Trophoblast cell (in vitro differentiated cells and primary cell): Measurements from ENCODE around the gene TRMO.

Experiments
- DNase-seq, 2 donors: peaks; one replicate each; pipeline ENCODE4 v3.0.0-alpha.2; 2016
- H2AFZ ChIP-seq: 2 replicates; pipeline ENCODE4 v1.6.1; 2013; ENCODE audit warnings: low read length, moderate library complexity, mild to moderate bottlenecking; ENCODE audit not compliant: insufficient read depth, poor library complexity
- H2AK5ac ChIP-seq: 2 replicates; pipeline ENCODE4 v1.6.1; 2013; ENCODE audit warnings: mild to moderate bottlenecking, low read length
- H2BK120ac ChIP-seq: 2 replicates; pipeline ENCODE4 v1.6.1; 2013; ENCODE audit warnings: low read length, mild to moderate bottlenecking, moderate library complexity; ENCODE audit not compliant: insufficient read depth, poor library complexity
- H2BK12ac ChIP-seq: 2 replicates; pipeline ENCODE4 v1.6.1; 2013; ENCODE audit warnings: mild to moderate bottlenecking, low read length, moderate library complexity
- H2BK5ac ChIP-seq: 2 replicates; pipeline ENCODE4 v1.6.1; 2013; ENCODE audit warnings: low read length, low read depth, moderate library complexity, mild to moderate bottlenecking; ENCODE audit not compliant: poor library complexity
- H3K14ac ChIP-seq: 2 replicates; pipeline ENCODE4 v1.6.1; 2013; ENCODE audit warnings: mild to moderate bottlenecking, low read length
- H3K18ac ChIP-seq: 2 replicates; pipeline ENCODE4 v1.6.1; 2013; ENCODE audit warnings: mild to moderate bottlenecking, low read length
- H3K23ac ChIP-seq: 2 replicates; pipeline ENCODE4 v1.6.1; 2013; ENCODE audit warnings: low read length
- H3K27ac ChIP-seq: 2 replicates; pipeline ENCODE4 v1.5.1; 2013; ENCODE audit warnings: low read depth, mild to moderate bottlenecking, inconsistent platforms, low read length, moderate library complexity
- H3K27me3 ChIP-seq: 2 replicates; pipeline ENCODE4 v1.6.1; 2013; ENCODE audit warnings: inconsistent platforms, mild to moderate bottlenecking, low read length, moderate library complexity; ENCODE audit not compliant: insufficient read depth
- H3K36me3 ChIP-seq, 2 experiments: 1 replicate in 1 of 2; 2 replicates in 1 of 2; pipeline ENCODE4 v1.6.1; 2013; ENCODE audit warnings: low read length in 2 of 2, mild to moderate bottlenecking in 2 of 2, moderate library complexity in 1 of 2; ENCODE audit not compliant: insufficient read depth in 2 of 2, control insufficient read depth in 1 of 2
- H3K4ac ChIP-seq: 2 replicates; pipeline ENCODE4 v1.6.1; 2013; ENCODE audit warnings: low read depth, mild to moderate bottlenecking, low read length, moderate library complexity
- H3K4me1 ChIP-seq, 2 experiments: 1 replicate in 1 of 2; 2 replicates in 1 of 2; pipeline ENCODE4 v1.6.1; 2013; ENCODE audit warnings: low read length in 2 of 2, mild to moderate bottlenecking in 2 of 2, moderate library complexity in 1 of 2; ENCODE audit not compliant: insufficient read depth in 2 of 2, control insufficient read depth in 1 of 2
- H3K4me2 ChIP-seq: 2 replicates; pipeline ENCODE4 v1.6.1; 2013; ENCODE audit warnings: inconsistent platforms, mild to moderate bottlenecking, low read length, moderate library complexity
- H3K4me3 ChIP-seq: 2 replicates; pipeline ENCODE4 v1.5.1; 2013; ENCODE audit warnings: mild to moderate bottlenecking, low read depth, low read length, inconsistent platforms
- H3K79me1 ChIP-seq: one replicate; pipeline ENCODE4 v1.6.1; 2013; ENCODE audit warnings: low read length
- H3K79me2 ChIP-seq: 2 replicates; pipeline ENCODE4 v1.6.1; 2013; ENCODE audit warnings: low read length, mild to moderate bottlenecking; ENCODE audit not compliant: control insufficient read depth, insufficient read depth, poor library complexity
- H3K9ac ChIP-seq: 2 replicates; pipeline ENCODE4 v1.6.1; 2013; ENCODE audit warnings: mild to moderate bottlenecking, low read length
- H3K9me3 ChIP-seq: 2 replicates; pipeline ENCODE4 v1.6.1; 2013; ENCODE audit warnings: low read depth, mild to moderate bottlenecking, control low read depth, inconsistent platforms, low read length; ENCODE audit not compliant: insufficient read depth
- H4K12ac ChIP-seq: 2 replicates; pipeline ENCODE4 v1.6.1; 2013; ENCODE audit warnings: low read depth, mild to moderate bottlenecking, low read length, moderate library complexity
- H4K8ac ChIP-seq: 2 replicates; pipeline ENCODE4 v1.6.1; 2013; ENCODE audit warnings: low read depth, mild to moderate bottlenecking, low read length, moderate library complexity
- H4K91ac ChIP-seq: one replicate; pipeline ENCODE4 v1.6.1; 2013; ENCODE audit warnings: low read depth, mild to moderate bottlenecking, low read length, moderate library complexity
- WGBS: extraction: QIAGEN DNeasy Blood & Tissue Kit; methylation state at CpG from one replicate; pipeline ENCODE4 v1.1.7; 2013; ENCODE audit warnings: missing lambda C conversion rate; ENCODE audit not compliant: insufficient read length, insufficient coverage; ENCODE audit errors: extremely low coverage; 5-methylcytosine and 5-hydroxymethylcytosine counted together

Gene TRMO

GRCh38 chr9:97933297-97933998 lies 11.1 kb upstream of the TRMO start:
- Histone ChIP-seq H3K9ac (no peak overlapping the region), H3K14ac (no peak overlapping the region), H3K79me1 (no peaks in the 10 kb centered on the region), H2AFZ (no peak overlapping the region), H3K23ac (no peak overlapping the region), H3K79me2 (no peaks in the 10 kb centered on the region), H2BK12ac (no peak overlapping the region), H2BK120ac (no peak overlapping the region), H3K4me3 (no peak overlapping the region), H4K12ac (no peak overlapping the region), H2AK5ac (no peak overlapping the region), H4K8ac (no peak overlapping the region), H4K91ac (no peak overlapping the region), H3K4ac (no peak overlapping the region), H3K27ac (no peak overlapping the region), H3K36me3 (no peaks in the 10 kb centered on the region), H3K4me1 (no peaks in the 10 kb centered on the region), H3K27me3 (peaks cover 6% of the 10 kb centered on the region), H2BK5ac (no peak overlapping the region), H3K18ac (no peak overlapping the region), H3K9me3 (no peaks in the 10 kb centered on the region), H3K4me2 (no peak overlapping the region)
- no peak for DNase-seq
- no CpG with 5 or more reads among the region's 4 CpGs for WGBS

GRCh38 chr9:97930972-97931371 lies 8.7 kb upstream of the TRMO start:
- H3K4me2 ChIP-seq: no peak overlapping the region
- H3K4me3 ChIP-seq: no peak overlapping the region
- no peak overlapping the region for H2BK5ac ChIP-seq
- H3K23ac ChIP-seq: no peak overlapping the region
- H4K8ac ChIP-seq: no peak overlapping the region
- H3K27me3 ChIP-seq: peaks cover 3% of the 10 kb centered on the region
- WGBS: no CpG with 5 or more reads among the region's 3 CpGs
- no peak overlapping the region for H2AK5ac ChIP-seq
- no peak overlapping the region for H4K12ac ChIP-seq
- no peak overlapping the region for H3K9ac ChIP-seq
- H3K79me1 ChIP-seq: no peaks in the 10 kb centered on the region
- H4K91ac ChIP-seq: no peak overlapping the region
- H3K27ac ChIP-seq: no peak overlapping the region
- no peaks in the 10 kb centered on the region for H3K36me3 ChIP-seq
- no peak overlapping the region for H3K14ac ChIP-seq
- H3K18ac ChIP-seq: no peak overlapping the region
- H2BK12ac ChIP-seq: no peak overlapping the region
- no peak for DNase-seq
- H3K79me2 ChIP-seq: no peaks in the 10 kb centered on the region
- H3K4ac ChIP-seq: no peak overlapping the region
- no peaks in the 10 kb centered on the region for H3K4me1 ChIP-seq
- H2AFZ ChIP-seq: no peak overlapping the region
- H3K9me3 ChIP-seq: no peaks in the 10 kb centered on the region
- no peak overlapping the region for H2BK120ac ChIP-seq

- Histone ChIP-seq H4K8ac (no peak overlapping the region), H3K14ac (no peak overlapping the region), H3K4me2 (no peak overlapping the region), H3K9ac (no peak overlapping the region), H2BK5ac (no peak overlapping the region), H2AFZ (no peak overlapping the region), H3K4me1 (no peaks in the 10 kb centered on the region), H3K23ac (no peak overlapping the region), H3K36me3 (no peaks in the 10 kb centered on the region), H3K9me3 (no peaks in the 10 kb centered on the region), H3K79me1 (no peaks in the 10 kb centered on the region), H2BK120ac (no peak overlapping the region), H3K4ac (no peak overlapping the region), H3K27me3 (peaks cover 3% of the 10 kb centered on the region), H2AK5ac (no peak overlapping the region), H2BK12ac (no peak overlapping the region), H3K4me3 (no peak overlapping the region), H4K12ac (no peak overlapping the region), H3K18ac (no peak overlapping the region), H3K27ac (no peak overlapping the region), H4K91ac (no peak overlapping the region), H3K79me2 (no peaks in the 10 kb centered on the region)
- DNase-seq: no peak
- no CpG with 5 or more reads among the region's 4 CpGs for WGBS
Observed at GRCh38 chr9:97928986-97929604, 6.8 kb upstream of the TRMO start.

- H3K27ac ChIP-seq: no peak overlapping the region
- no peak overlapping the region for H3K18ac ChIP-seq
- peaks cover 4% of the 10 kb centered on the region for H3K79me1 ChIP-seq
- H3K9me3 ChIP-seq: no peaks in the 10 kb centered on the region
- no peak overlapping the region for H2AFZ ChIP-seq
- no peak overlapping the region for H3K9ac ChIP-seq
- H4K91ac ChIP-seq: no peak overlapping the region
- peaks cover 3% of the 10 kb centered on the region for H3K27me3 ChIP-seq
- H4K8ac ChIP-seq: no peak overlapping the region
- H4K12ac ChIP-seq: no peak overlapping the region
- H3K4me3 ChIP-seq: no peak overlapping the region
- no peaks in the 10 kb centered on the region for H3K79me2 ChIP-seq
- no peak overlapping the region for H3K4ac ChIP-seq
- WGBS: no CpG with 5 or more reads among the region's 5 CpGs
- H2BK5ac ChIP-seq: no peak overlapping the region
- no peaks in the 10 kb centered on the region for H3K4me1 ChIP-seq
- no peak overlapping the region for H2BK120ac ChIP-seq
- DNase-seq: no peak
- no peak overlapping the region for H2AK5ac ChIP-seq
- H3K23ac ChIP-seq: no peak overlapping the region
- no peak overlapping the region for H3K14ac ChIP-seq
- H3K4me2 ChIP-seq: no peak overlapping the region
- no peak overlapping the region for H2BK12ac ChIP-seq
- no peaks in the 10 kb centered on the region for H3K36me3 ChIP-seq
Observed at GRCh38 chr9:97925497-97926334, 3.4 kb upstream of the TRMO start.
